ENCODE data around the gene MARK2.

- peak; percentile 84 for TF ChIP-seq CTCF (conservative IDR thresholded peaks at IDR 0.05; ENCODE audit: low read length)
- no peak for TF ChIP-seq EZH2phosphoT487 (IDR thresholded peaks at IDR 0.05; ENCODE audit: borderline replicate concordance)
Measured at GRCh38 chr11:63837027-63837688, 1.8 kb upstream of the MARK2 start.
